Neural cell (in vitro differentiated cells): ENCODE measurements around the gene LDLRAD4.

Experiments
- EP300 ChIP-seq: fragments of 450-650 bp; conservative IDR thresholded peaks from 2 replicates; pipeline ENCODE4 v1.6.1; 2014; ENCODE audit warnings: antibody characterized with exemption, mild to moderate bottlenecking, moderate library complexity; ENCODE audit not compliant: poor library complexity, severe bottlenecking
- EZH2 ChIP-seq: fragments of 200-600, 300-800 bp; shearing (Covaris generic), sonication (generic); IDR thresholded peaks from 2 replicates; pipeline ENCODE4 v1.6.1; 2014; ENCODE audit warnings: antibody characterized with exemption, low read length, borderline replicate concordance, mild to moderate bottlenecking; ENCODE audit not compliant: insufficient read depth, poor library complexity, severe bottlenecking
- MXI1 ChIP-seq: fragments of 450-650 bp; conservative IDR thresholded peaks from 2 replicates; pipeline ENCODE4 v1.6.1; 2014; ENCODE audit warnings: antibody characterized with exemption, mild to moderate bottlenecking; ENCODE audit not compliant: poor library complexity, severe bottlenecking
- POLR2AphosphoS5 ChIP-seq: IDR thresholded peaks from 2 replicates; pipeline ENCODE4 v1.6.1; 2012
- RAD21 ChIP-seq: fragments of 450-650 bp; conservative IDR thresholded peaks from 2 replicates; pipeline ENCODE4 v1.6.1; 2014; ENCODE audit warnings: antibody characterized with exemption, mild to moderate bottlenecking, moderate library complexity
- SMC3 ChIP-seq: fragments of 450-650 bp; conservative IDR thresholded peaks from 2 replicates; pipeline ENCODE4 v1.6.1; 2014; ENCODE audit warnings: antibody characterized with exemption, mild to moderate bottlenecking, moderate library complexity; ENCODE audit not compliant: poor library complexity
- TAF1 ChIP-seq: IDR thresholded peaks from 2 replicates; pipeline ENCODE4 v1.6.1; 2012; ENCODE audit warnings: low read depth
- TF ChIP-seq, protein P1 (sequence below): fragments of 450-650 bp; IDR thresholded peaks from 2 replicates; pipeline ENCODE4 v1.5.1; 2014; ENCODE audit warnings: antibody characterized with exemption, mild to moderate bottlenecking, moderate library complexity; ENCODE audit not compliant: poor library complexity, severe bottlenecking
- TF ChIP-seq, protein P2 (sequence below): IDR thresholded peaks from 2 replicates; pipeline ENCODE4 v1.6.1; 2012; ENCODE audit warnings: borderline replicate concordance

DNA sequence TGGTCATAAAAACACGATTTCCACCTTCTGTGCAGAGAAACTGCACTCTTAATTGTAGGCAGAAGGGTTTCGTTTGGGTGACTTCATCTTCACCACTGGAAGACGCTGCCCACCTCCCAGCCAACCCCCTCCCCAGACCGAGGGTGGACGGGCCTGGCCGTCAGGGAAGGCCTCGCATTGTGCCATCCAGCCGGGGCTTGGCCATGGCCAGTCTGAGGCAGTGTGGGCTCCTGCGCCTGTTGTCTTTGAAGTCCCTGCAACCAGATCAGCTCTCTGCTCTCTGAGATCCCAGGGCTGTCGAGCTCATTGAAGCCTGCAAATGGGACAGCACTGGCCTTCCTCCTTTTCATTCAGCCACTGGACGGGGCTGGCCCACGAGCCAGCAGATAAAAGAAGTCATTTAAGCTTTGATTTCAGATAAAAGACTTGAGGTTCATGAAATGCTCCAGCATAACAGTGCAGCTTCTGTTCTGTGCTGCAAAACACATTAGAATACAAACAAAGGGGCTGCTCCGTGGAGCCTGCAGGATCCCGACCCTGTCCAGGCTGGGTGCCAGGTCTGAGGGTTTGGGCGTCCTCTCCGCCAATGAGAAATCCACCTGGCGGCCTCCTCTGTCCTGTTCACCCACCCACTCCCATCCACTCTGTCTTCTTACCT, 253.5 kb downstream of the LDLRAD4 start:
- TF ChIP-seq RAD21 (no peak), TAF1 (no peak), POLR2AphosphoS5 (no peak), SMC3 (no peak), EZH2 (no peak), EP300 (no peak), MXI1 (no peak)
- TF ChIP-seq, protein P1, sequence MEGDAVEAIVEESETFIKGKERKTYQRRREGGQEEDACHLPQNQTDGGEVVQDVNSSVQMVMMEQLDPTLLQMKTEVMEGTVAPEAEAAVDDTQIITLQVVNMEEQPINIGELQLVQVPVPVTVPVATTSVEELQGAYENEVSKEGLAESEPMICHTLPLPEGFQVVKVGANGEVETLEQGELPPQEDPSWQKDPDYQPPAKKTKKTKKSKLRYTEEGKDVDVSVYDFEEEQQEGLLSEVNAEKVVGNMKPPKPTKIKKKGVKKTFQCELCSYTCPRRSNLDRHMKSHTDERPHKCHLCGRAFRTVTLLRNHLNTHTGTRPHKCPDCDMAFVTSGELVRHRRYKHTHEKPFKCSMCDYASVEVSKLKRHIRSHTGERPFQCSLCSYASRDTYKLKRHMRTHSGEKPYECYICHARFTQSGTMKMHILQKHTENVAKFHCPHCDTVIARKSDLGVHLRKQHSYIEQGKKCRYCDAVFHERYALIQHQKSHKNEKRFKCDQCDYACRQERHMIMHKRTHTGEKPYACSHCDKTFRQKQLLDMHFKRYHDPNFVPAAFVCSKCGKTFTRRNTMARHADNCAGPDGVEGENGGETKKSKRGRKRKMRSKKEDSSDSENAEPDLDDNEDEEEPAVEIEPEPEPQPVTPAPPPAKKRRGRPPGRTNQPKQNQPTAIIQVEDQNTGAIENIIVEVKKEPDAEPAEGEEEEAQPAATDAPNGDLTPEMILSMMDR = no peak
- TF ChIP-seq, protein P2, sequence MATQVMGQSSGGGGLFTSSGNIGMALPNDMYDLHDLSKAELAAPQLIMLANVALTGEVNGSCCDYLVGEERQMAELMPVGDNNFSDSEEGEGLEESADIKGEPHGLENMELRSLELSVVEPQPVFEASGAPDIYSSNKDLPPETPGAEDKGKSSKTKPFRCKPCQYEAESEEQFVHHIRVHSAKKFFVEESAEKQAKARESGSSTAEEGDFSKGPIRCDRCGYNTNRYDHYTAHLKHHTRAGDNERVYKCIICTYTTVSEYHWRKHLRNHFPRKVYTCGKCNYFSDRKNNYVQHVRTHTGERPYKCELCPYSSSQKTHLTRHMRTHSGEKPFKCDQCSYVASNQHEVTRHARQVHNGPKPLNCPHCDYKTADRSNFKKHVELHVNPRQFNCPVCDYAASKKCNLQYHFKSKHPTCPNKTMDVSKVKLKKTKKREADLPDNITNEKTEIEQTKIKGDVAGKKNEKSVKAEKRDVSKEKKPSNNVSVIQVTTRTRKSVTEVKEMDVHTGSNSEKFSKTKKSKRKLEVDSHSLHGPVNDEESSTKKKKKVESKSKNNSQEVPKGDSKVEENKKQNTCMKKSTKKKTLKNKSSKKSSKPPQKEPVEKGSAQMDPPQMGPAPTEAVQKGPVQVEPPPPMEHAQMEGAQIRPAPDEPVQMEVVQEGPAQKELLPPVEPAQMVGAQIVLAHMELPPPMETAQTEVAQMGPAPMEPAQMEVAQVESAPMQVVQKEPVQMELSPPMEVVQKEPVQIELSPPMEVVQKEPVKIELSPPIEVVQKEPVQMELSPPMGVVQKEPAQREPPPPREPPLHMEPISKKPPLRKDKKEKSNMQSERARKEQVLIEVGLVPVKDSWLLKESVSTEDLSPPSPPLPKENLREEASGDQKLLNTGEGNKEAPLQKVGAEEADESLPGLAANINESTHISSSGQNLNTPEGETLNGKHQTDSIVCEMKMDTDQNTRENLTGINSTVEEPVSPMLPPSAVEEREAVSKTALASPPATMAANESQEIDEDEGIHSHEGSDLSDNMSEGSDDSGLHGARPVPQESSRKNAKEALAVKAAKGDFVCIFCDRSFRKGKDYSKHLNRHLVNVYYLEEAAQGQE = no peak
